HepG2 (cell line): Measurements from ENCODE around the gene RBM12. TPM values are rescaled to one million over a fixed set of nuclear protein-coding genes. Genes with fewer than 3 reads are reported as not detected.

ENCODE experiments used
- ATM ChIP-seq: fragments of 450-650 bp; IDR thresholded peaks from 2 replicates; pipeline ENCODE4 v1.7.1; 2017; ENCODE audit warnings: mild to moderate bottlenecking, borderline replicate concordance
- CREB1 ChIP-seq, 2 experiments: fragments of 450-650 bp in 1 of 2; IDR thresholded peaks; 2 replicates each; pipeline ENCODE4 v1.6.1; 2016 to 2017; ENCODE audit warnings: control low read depth in 1 of 2, mild to moderate bottlenecking in 1 of 2, missing compliant biosample characterization in 1 of 2, missing genetic modification characterization in 1 of 2
- MIXL1 ChIP-seq: IDR thresholded peaks from 2 replicates; pipeline ENCODE4 v1.6.1; 2016
- NCOA2 ChIP-seq: sonication (generic); formaldehyde crosslinking; IDR thresholded peaks from 2 replicates; pipeline ENCODE4 v1.8.0; 2022; ENCODE audit warnings: inconsistent platforms
- REL ChIP-seq: sonication (generic); formaldehyde crosslinking; conservative IDR thresholded peaks from 2 replicates; pipeline ENCODE4 v1.8.0; 2022; ENCODE audit warnings: mild to moderate bottlenecking, missing genetic modification reagents, moderate library complexity
- ZNF367 ChIP-seq: sonication (generic); formaldehyde crosslinking; IDR thresholded peaks from 2 replicates; pipeline ENCODE4 v1.4.0; 2020; ENCODE audit warnings: missing genetic modification reagents, borderline replicate concordance
- ZNF761 ChIP-seq: sonication (generic); formaldehyde crosslinking; conservative IDR thresholded peaks from 2 replicates; pipeline ENCODE4 v1.4.0; 2020; ENCODE audit warnings: mild to moderate bottlenecking, missing genetic modification reagents
- polyA plus RNA-seq, 8 experiments: library from polyadenylated mRNA; depleted of rRNA in 3 of 8; stranded (reverse) in 7 of 8; unstranded in 1 of 8; fragments of >200 nt; fragmentation: Illumina TruSeq in 4 of 8; extraction: Trizol in 4 of 8; gene quantifications; 2 replicates each; pipeline versions ENCODE4 v1.2.1 to v1.2.3, GENCODE V29; 2011 to 2016; ENCODE audit warnings: low read depth in 4 of 8, missing spikeins in 1 of 8, mixed read lengths in 1 of 8; ENCODE audit not compliant: insufficient read depth in 1 of 8
- total RNA-seq, 5 experiments: library from RNA; depleted of rRNA; stranded (reverse); fragments of >200 nt; fragmentation: Illumina TruSeq; extraction: Trizol; gene quantifications; 2 replicates each; pipeline ENCODE4 v1.2.3, GENCODE V29; 2016; ENCODE audit warnings: low read depth in 1 of 5
- TF ChIP-seq, protein P1 (sequence below): IDR thresholded peaks from 2 replicates; pipeline ENCODE4 v1.6.1; 2018; ENCODE audit warnings: missing genetic modification reagents, mild to moderate bottlenecking, missing compliant biosample characterization
- TF ChIP-seq, protein P2 (sequence below): IDR thresholded peaks from 2 replicates; pipeline ENCODE4 v1.6.1; 2016
- TF ChIP-seq, protein P3 (sequence below): sonication (generic); formaldehyde crosslinking; IDR thresholded peaks from 2 replicates; pipeline ENCODE4 v1.8.1; 2023; ENCODE audit warnings: mild to moderate bottlenecking, missing genetic modification reagents
- TF ChIP-seq, protein P4 (sequence below): sonication (generic); formaldehyde crosslinking; IDR thresholded peaks from 2 replicates; pipeline ENCODE4 v1.9.0; 2021; ENCODE audit warnings: missing genetic modification reagents, borderline replicate concordance
- TF ChIP-seq, protein P5 (sequence below): IDR thresholded peaks from 2 replicates; pipeline ENCODE4 v1.6.1; 2016; ENCODE audit warnings: control low read depth
- TF ChIP-seq, protein P6 (sequence below): sonication (generic); formaldehyde crosslinking; IDR thresholded peaks from 2 replicates; pipeline ENCODE4 v1.8.1; 2023; ENCODE audit warnings: mild to moderate bottlenecking, moderate library complexity, missing genetic modification reagents
- TF ChIP-seq, protein P7 (sequence below): sonication (generic); formaldehyde crosslinking; IDR thresholded peaks from 2 replicates; pipeline ENCODE4 v1.5.0; 2020; ENCODE audit warnings: missing genetic modification reagents
- TF ChIP-seq, protein P8 (sequence below): sonication (generic); formaldehyde crosslinking; IDR thresholded peaks from 2 replicates; pipeline ENCODE4 v1.4.0; 2020; ENCODE audit warnings: missing genetic modification reagents, mild to moderate bottlenecking, borderline replicate concordance

The RBM12 gene
- total and polyA plus RNA-seq, 2 of the 13 experiments (the other 11 are each of a cell fraction or from before 2014, with no cell fraction given): 97.9 to 104 TPM

DNA sequence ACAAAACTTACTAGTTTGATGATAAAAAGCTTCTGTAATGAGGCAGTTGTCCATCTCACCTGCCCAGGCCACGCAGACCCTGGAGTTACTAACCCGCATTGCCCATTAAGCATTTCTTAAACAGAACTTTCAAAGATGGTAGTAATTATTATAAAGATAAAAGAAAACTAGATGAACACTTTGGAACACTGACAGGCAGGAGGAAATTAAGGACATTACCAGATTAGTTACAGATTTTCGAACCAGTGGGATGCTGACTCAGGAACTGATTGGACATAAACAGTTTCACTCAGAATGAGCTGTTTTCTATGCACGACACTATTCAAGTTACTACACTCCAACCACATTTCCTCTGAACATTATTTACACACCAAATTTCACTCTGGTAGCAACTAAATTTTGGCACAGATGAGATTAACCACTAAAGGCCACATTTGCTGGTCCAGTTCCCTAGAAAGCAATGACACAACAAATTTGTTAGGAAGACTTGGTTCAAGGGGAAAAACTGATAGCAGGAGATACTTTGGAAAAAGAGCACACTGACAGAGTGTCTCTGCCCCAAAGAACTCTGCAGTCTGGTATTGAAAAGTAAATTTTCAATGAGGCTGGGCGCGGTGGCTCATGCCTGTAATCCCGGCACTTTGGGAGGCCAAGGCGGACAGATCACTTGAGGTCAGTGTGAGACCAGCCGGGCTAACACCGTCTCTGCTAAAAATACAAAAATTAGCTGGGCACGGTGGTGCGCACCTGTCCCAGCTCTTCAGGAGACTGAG, 37.5 kb upstream of the RBM12 start (continued):
- TF ChIP-seq, protein P1, sequence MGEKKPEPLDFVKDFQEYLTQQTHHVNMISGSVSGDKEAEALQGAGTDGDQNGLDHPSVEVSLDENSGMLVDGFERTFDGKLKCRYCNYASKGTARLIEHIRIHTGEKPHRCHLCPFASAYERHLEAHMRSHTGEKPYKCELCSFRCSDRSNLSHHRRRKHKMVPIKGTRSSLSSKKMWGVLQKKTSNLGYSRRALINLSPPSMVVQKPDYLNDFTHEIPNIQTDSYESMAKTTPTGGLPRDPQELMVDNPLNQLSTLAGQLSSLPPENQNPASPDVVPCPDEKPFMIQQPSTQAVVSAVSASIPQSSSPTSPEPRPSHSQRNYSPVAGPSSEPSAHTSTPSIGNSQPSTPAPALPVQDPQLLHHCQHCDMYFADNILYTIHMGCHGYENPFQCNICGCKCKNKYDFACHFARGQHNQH (CRISPR knock-in tag): peak; percentile 63; the same call in 1 of the 2 replicates
- TF ChIP-seq REL (CRISPR knock-in tag) (no peak), NCOA2 (CRISPR knock-in tag) (no peak), CREB1 (IDR thresholded peaks at IDR 0.05) (no peak), CREB1 (CRISPR knock-in tag; IDR thresholded peaks at IDR 0.05) (no peak; the same call in 1 of the 2 replicates), ATM (no peak), ZNF367 (CRISPR knock-in tag) (no peak), ZNF761 (no peak), MIXL1 (CRISPR knock-in tag) (no peak)
- TF ChIP-seq, protein P2, sequence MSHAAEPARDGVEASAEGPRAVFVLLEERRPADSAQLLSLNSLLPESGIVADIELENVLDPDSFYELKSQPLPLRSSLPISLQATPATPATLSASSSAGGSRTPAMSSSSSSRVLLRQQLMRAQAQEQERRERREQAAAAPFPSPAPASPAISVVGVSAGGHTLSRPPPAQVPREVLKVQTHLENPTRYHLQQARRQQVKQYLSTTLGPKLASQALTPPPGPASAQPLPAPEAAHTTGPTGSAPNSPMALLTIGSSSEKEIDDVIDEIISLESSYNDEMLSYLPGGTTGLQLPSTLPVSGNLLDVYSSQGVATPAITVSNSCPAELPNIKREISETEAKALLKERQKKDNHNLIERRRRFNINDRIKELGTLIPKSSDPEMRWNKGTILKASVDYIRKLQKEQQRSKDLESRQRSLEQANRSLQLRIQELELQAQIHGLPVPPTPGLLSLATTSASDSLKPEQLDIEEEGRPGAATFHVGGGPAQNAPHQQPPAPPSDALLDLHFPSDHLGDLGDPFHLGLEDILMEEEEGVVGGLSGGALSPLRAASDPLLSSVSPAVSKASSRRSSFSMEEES (CRISPR knock-in tag): no peak
- TF ChIP-seq, protein P3, sequence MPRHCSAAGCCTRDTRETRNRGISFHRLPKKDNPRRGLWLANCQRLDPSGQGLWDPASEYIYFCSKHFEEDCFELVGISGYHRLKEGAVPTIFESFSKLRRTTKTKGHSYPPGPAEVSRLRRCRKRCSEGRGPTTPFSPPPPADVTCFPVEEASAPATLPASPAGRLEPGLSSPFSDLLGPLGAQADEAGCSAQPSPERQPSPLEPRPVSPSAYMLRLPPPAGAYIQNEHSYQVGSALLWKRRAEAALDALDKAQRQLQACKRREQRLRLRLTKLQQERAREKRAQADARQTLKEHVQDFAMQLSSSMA (CRISPR knock-in tag): no peak
- TF ChIP-seq, protein P4, sequence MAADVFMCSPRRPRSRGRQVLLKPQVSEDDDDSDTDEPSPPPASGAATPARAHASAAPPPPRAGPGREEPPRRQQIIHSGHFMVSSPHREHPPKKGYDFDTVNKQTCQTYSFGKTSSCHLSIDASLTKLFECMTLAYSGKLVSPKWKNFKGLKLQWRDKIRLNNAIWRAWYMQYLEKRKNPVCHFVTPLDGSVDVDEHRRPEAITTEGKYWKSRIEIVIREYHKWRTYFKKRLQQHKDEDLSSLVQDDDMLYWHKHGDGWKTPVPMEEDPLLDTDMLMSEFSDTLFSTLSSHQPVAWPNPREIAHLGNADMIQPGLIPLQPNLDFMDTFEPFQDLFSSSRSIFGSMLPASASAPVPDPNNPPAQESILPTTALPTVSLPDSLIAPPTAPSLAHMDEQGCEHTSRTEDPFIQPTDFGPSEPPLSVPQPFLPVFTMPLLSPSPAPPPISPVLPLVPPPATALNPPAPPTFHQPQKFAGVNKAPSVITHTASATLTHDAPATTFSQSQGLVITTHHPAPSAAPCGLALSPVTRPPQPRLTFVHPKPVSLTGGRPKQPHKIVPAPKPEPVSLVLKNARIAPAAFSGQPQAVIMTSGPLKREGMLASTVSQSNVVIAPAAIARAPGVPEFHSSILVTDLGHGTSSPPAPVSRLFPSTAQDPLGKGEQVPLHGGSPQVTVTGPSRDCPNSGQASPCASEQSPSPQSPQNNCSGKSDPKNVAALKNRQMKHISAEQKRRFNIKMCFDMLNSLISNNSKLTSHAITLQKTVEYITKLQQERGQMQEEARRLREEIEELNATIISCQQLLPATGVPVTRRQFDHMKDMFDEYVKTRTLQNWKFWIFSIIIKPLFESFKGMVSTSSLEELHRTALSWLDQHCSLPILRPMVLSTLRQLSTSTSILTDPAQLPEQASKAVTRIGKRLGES (CRISPR knock-in tag): no peak
- TF ChIP-seq, protein P5, sequence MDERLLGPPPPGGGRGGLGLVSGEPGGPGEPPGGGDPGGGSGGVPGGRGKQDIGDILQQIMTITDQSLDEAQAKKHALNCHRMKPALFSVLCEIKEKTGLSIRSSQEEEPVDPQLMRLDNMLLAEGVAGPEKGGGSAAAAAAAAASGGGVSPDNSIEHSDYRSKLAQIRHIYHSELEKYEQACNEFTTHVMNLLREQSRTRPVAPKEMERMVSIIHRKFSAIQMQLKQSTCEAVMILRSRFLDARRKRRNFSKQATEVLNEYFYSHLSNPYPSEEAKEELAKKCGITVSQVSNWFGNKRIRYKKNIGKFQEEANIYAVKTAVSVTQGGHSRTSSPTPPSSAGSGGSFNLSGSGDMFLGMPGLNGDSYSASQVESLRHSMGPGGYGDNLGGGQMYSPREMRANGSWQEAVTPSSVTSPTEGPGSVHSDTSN (CRISPR knock-in tag): no peak
- TF ChIP-seq, protein P6, sequence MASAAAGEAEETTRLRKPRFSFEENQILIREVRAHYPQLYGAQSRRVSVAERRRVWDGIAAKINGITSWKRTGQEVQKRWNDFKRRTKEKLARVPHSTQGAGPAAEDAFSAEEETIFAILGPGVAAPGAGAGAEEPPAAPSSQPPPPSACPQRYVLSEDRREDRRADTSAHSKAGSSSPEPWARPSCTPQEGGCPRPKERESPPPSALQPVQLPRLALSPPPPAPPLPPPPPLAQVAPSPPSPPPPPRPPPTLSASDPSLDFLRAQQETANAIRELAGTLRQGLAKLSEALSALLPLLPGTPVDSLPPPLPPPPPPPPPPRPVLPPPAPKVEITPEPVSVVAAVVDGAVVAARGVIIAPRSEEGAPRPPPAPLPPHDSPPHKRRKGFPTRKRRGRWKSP: peak; percentile 39; the same call in 1 of the 2 replicates
- TF ChIP-seq, protein P7, sequence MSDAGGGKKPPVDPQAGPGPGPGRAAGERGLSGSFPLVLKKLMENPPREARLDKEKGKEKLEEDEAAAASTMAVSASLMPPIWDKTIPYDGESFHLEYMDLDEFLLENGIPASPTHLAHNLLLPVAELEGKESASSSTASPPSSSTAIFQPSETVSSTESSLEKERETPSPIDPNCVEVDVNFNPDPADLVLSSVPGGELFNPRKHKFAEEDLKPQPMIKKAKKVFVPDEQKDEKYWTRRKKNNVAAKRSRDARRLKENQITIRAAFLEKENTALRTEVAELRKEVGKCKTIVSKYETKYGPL: peak; percentile 16; the same call in 1 of the 2 replicates
- TF ChIP-seq, protein P8, sequence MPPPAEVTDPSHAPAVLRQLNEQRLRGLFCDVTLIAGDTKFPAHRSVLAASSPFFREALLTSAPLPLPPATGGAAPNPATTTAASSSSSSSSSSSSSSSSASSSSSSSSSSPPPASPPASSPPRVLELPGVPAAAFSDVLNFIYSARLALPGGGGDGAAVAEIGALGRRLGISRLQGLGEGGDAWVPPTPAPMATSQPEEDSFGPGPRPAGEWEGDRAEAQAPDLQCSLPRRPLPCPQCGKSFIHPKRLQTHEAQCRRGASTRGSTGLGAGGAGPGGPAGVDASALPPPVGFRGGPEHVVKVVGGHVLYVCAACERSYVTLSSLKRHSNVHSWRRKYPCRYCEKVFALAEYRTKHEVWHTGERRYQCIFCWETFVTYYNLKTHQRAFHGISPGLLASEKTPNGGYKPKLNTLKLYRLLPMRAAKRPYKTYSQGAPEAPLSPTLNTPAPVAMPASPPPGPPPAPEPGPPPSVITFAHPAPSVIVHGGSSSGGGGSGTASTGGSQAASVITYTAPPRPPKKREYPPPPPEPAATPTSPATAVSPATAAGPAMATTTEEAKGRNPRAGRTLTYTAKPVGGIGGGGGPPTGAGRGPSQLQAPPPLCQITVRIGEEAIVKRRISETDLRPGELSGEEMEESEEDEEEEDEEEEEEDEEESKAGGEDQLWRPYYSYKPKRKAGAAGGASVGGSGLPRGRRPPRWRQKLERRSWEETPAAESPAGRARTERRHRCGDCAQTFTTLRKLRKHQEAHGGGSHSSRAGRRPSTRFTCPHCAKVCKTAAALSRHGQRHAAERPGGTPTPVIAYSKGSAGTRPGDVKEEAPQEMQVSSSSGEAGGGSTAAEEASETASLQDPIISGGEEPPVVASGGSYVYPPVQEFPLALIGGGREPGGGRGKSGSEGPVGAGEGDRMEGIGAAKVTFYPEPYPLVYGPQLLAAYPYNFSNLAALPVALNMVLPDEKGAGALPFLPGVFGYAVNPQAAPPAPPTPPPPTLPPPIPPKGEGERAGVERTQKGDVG (CRISPR knock-in tag): no peak
